ENCODE data around the gene CCNK.

The CCNK gene

GRCh38 chr14:99529899-99530298 is 48.7 kb downstream of the CCNK start:
- in situ Hi-C loops (cut with HindIII; ENCODE audit: low sequenced_read_pairs), result no loop called here
- no peak for TF ChIP-seq CTCF (IDR thresholded peaks at IDR 0.05; ENCODE audit: low read depth, low read length, missing control alignments)
- no peak overlapping the region for H3K4me3 ChIP-seq (ENCODE audit: low read depth, low read length)
- no peak for DNase-seq (ENCODE audit: low read depth)

GRCh38 chr14:99530407-99531155 is 49.4 kb downstream of the CCNK start:
- in situ Hi-C loops (cut with HindIII; ENCODE audit: low sequenced_read_pairs), result no loop called here
- DNase-seq (ENCODE audit: low read depth), result no peak
- H3K4me3 ChIP-seq (ENCODE audit: low read depth, low read length), result no peak overlapping the region
- TF ChIP-seq CTCF (IDR thresholded peaks at IDR 0.05; ENCODE audit: low read depth, low read length, missing control alignments), result no peak

- in situ Hi-C loops (cut with HindIII; ENCODE audit: low sequenced_read_pairs), result no loop called here
- peak; percentile 72 for DNase-seq (ENCODE audit: low read depth)
- no peak overlapping the region for H3K4me3 ChIP-seq (ENCODE audit: low read depth, low read length)
- TF ChIP-seq CTCF (IDR thresholded peaks at IDR 0.05; ENCODE audit: low read depth, low read length, missing control alignments), result no peak
Observed at GRCh38 chr14:99531251-99532096, 50.3 kb downstream of the CCNK start.

- no peak overlapping the region for H3K4me3 ChIP-seq (ENCODE audit: low read depth, low read length)
- no peak for DNase-seq (ENCODE audit: low read depth)
- in situ Hi-C loops (cut with HindIII; ENCODE audit: low sequenced_read_pairs), result no loop called here
- TF ChIP-seq CTCF (IDR thresholded peaks at IDR 0.05; ENCODE audit: low read depth, low read length, missing control alignments), result no peak
Observed at GRCh38 chr14:99532310-99532709, 51.1 kb downstream of the CCNK start.

GRCh38 chr14:99534333-99534732 is 53.1 kb downstream of the CCNK start:
- in situ Hi-C loops (cut with HindIII; ENCODE audit: low sequenced_read_pairs), result no loop called here
- no peak for TF ChIP-seq CTCF (IDR thresholded peaks at IDR 0.05; ENCODE audit: low read depth, low read length, missing control alignments)
- no peak for DNase-seq (ENCODE audit: low read depth)
- no peak overlapping the region for H3K4me3 ChIP-seq (ENCODE audit: low read depth, low read length)

GRCh38 chr14:99534863-99535262 is 53.7 kb downstream of the CCNK start:
- in situ Hi-C loops (cut with HindIII; ENCODE audit: low sequenced_read_pairs), result no loop called here
- TF ChIP-seq CTCF (IDR thresholded peaks at IDR 0.05; ENCODE audit: low read depth, low read length, missing control alignments), result no peak
- DNase-seq (ENCODE audit: low read depth), result no peak
- no peak overlapping the region for H3K4me3 ChIP-seq (ENCODE audit: low read depth, low read length)
